Mammary epithelial cell (primary cell): ENCODE measurements around the gene CPNE2.

ENCODE experiments used
- EZH2 ChIP-seq: IDR thresholded peaks from 2 replicates; pipeline ENCODE4 v1.6.1; 2012; ENCODE audit warnings: low read length, inconsistent platforms, borderline replicate concordance
- TF ChIP-seq, protein P1 (sequence below), 2 donors: IDR thresholded peaks in 1 of 2; conservative IDR thresholded peaks in 1 of 2; 2 replicates each; pipeline ENCODE4 v1.5.1; 2011 to 2012; ENCODE audit warnings: inconsistent platforms in 2 of 2, low read length in 2 of 2, mild to moderate bottlenecking in 2 of 2, control low read depth in 1 of 2, low read depth in 1 of 2; ENCODE audit not compliant: insufficient read depth in 1 of 2; ENCODE audit errors: extremely low read depth in 1 of 2

- TF ChIP-seq, protein P1, sequence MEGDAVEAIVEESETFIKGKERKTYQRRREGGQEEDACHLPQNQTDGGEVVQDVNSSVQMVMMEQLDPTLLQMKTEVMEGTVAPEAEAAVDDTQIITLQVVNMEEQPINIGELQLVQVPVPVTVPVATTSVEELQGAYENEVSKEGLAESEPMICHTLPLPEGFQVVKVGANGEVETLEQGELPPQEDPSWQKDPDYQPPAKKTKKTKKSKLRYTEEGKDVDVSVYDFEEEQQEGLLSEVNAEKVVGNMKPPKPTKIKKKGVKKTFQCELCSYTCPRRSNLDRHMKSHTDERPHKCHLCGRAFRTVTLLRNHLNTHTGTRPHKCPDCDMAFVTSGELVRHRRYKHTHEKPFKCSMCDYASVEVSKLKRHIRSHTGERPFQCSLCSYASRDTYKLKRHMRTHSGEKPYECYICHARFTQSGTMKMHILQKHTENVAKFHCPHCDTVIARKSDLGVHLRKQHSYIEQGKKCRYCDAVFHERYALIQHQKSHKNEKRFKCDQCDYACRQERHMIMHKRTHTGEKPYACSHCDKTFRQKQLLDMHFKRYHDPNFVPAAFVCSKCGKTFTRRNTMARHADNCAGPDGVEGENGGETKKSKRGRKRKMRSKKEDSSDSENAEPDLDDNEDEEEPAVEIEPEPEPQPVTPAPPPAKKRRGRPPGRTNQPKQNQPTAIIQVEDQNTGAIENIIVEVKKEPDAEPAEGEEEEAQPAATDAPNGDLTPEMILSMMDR (conservative IDR thresholded peaks at IDR 0.05 in 1 of 2, IDR thresholded peaks at IDR 0.05 in 1 of 2; ENCODE audit: extremely low read depth in 1 of 2, insufficient read depth in 1 of 2, low read depth in 1 of 2, low read length in 2 of 2) = no peak
- no peak for TF ChIP-seq EZH2
Measured at GRCh38 chr16:57167538-57167937, 75.2 kb downstream of the CPNE2 start.
